Naive thymus-derived CD8-positive, alpha-beta T cell (primary cell): ENCODE results near the gene GRPEL1. TPM values are rescaled to one million over a fixed set of nuclear protein-coding genes. Genes with fewer than 3 reads are reported as not detected.

Experiments
- ATAC-seq, 2 donors: fragments of 150-1000 bp; cut with Tn5 transposase in 1 of 2; sonication (Bioruptor Pico), chemical (Tn5 transposase) in 1 of 2; 1 replicate in 1 of 2; 2 replicates in 1 of 2; pipeline ENCODE4 v1.10.0; 2021; ENCODE audit warnings: mild to moderate bottlenecking in 2 of 2, moderate library complexity in 2 of 2
- POLR2A ChIA-PET: fragments of 350-600 bp; sonication (Branson Sonifier 250); formaldehyde crosslinking; loops from one replicate; lab custom pipeline; 2021; ENCODE audit warnings: antibody characterized with exemption; lab: Charles Lee
- DNase-seq, 10 donors: peaks; one replicate each; pipeline versions ENCODE4 v3.0.0 to v3.0.0-alpha.2; 2020 to 2022
- H3K27ac Mint-ChIP-seq, 10 donors: one replicate each; pipeline ENCODE4 v1.8.0; 2020 to 2022; ENCODE audit warnings: mild to moderate bottlenecking in 10 of 10, mixed read lengths in 10 of 10, moderate library complexity in 4 of 10, inconsistent platforms in 1 of 10
- H3K27me3 Mint-ChIP-seq, 5 donors: one replicate each; pipeline ENCODE4 v1.8.0; 2021 to 2022; ENCODE audit warnings: mixed read lengths in 5 of 5
- H3K36me3 Mint-ChIP-seq, 3 donors: one replicate each; pipeline ENCODE4 v1.8.0; 2020 to 2022; ENCODE audit warnings: mixed read lengths in 3 of 3, mild to moderate bottlenecking in 2 of 3, inconsistent platforms in 1 of 3
- H3K4me1 Mint-ChIP-seq, 4 donors: one replicate each; pipeline ENCODE4 v1.8.0; 2021 to 2022; ENCODE audit warnings: mixed read lengths in 4 of 4
- H3K4me3 Mint-ChIP-seq, 10 donors: one replicate each; pipeline ENCODE4 v1.8.0; 2020 to 2022; ENCODE audit warnings: mild to moderate bottlenecking in 10 of 10, mixed read lengths in 10 of 10, moderate library complexity in 6 of 10, inconsistent platforms in 1 of 10
- H3K9me3 Mint-ChIP-seq, 9 donors: one replicate each; pipeline ENCODE4 v1.8.0; 2020 to 2022; ENCODE audit warnings: mixed read lengths in 9 of 9, mild to moderate bottlenecking in 3 of 9, inconsistent platforms in 1 of 9, moderate library complexity in 1 of 9
- polyA plus RNA-seq, 3 donors: library from polyadenylated mRNA; unstranded; fragments of 300-500 nt; fragmentation: Illumina TruSeq; gene quantifications; one replicate each; pipeline ENCODE4 v1.2.3, GENCODE V29; 2021
- total RNA-seq, 8 experiments: library from RNA in 2 of 8; stranded (reverse) in 2 of 8; gene quantifications; one replicate each; pipeline ENCODE4 v1.2.3 and lab custom pipeline; 2021 to 2026

Gene GRPEL1
- total and polyA plus RNA-seq, 5 experiments from 2014 or later = 31.4 to 47.6 (median 37.8) TPM

- peak in 1 of 10 donors; percentile 37 for DNase-seq
- H3K4me1 Mint-ChIP-seq = peaks cover 0 to 9% (median 0%) of the 10 kb centered on the region in 4 donors
- H3K36me3 Mint-ChIP-seq = peaks cover 0 to 83% (median 7%) of the 10 kb centered on the region in 3 donors
- H3K4me3 Mint-ChIP-seq = no peak overlapping the region
- no peaks in the 10 kb centered on the region for H3K27me3 Mint-ChIP-seq
- no peak for ATAC-seq
- H3K27ac Mint-ChIP-seq = no peak overlapping the region
- H3K9me3 Mint-ChIP-seq = no peaks in the 10 kb centered on the region
- POLR2A ChIA-PET = no interaction called here
These were observed 42.7 kb downstream of the GRPEL1 start for GRCh38 chr4:7025040-7025602.

DNA sequence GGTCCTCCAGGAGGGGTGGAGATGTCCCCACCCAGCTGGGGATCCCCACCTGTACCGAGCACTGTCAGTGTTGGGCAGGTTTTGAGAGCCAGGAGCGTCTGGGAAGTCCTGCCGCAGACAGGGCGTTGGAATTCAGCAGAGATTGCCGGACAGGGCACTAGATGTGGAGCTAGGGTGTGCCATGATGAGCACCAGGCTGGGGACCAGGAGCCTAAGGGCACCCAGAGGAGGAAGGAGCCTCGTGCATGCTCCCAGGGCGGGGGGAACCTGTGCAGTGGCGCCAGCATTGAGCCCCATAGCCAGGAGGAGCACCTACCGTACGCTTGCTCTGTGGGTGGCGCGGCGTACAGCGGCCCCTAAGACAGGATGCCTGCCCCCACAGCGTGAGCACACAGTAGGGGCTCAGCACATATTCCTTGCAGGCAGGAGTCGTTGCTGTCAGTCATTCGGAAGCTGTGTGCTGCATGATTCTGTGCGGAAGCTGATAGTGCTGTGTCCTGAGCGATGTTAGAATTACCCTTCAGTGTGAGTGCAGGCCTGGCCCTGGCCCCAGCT, 43.5 kb downstream of the GRPEL1 start:
- POLR2A ChIA-PET = interaction anchor here (0.5 kb wide), 1 partner anchor 222 kb away, joined by 4 read pairs; no protein-coding TSS in a partner anchor
- peak in 1 of 10 donors; percentile 45 for DNase-seq
- peaks cover 0 to 76% (median 7%) of the 10 kb centered on the region in 3 donors for H3K36me3 Mint-ChIP-seq
- H3K4me3 Mint-ChIP-seq = no peak overlapping the region
- H3K4me1 Mint-ChIP-seq = peaks cover 0 to 8% (median 0%) of the 10 kb centered on the region in 4 donors
- no peaks in the 10 kb centered on the region for H3K9me3 Mint-ChIP-seq
- H3K27ac Mint-ChIP-seq = peak overlapping the region in 1 of 10 donors; percentile 58
- no peaks in the 10 kb centered on the region for H3K27me3 Mint-ChIP-seq
- no peak for ATAC-seq

DNA sequence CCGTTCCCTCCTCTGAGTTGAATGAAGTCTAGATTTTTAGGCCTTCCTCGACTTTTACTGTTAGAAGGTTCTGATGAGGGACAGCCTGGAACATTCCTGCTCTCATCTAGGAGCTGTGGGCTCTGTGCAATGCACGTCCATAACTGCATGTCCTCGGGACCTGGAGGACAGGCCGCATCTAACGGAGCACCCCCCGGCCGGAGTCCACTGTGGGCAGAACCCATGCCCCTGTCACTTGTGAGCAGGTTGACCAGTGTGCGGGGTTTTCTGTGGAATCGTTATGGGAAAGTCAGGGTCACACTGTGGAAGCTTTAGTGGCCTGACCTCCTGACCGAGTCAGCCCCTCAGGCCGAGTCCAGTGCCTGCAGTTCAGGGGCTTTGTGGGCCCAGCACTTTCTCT, 44.0 kb downstream of the GRPEL1 start:
- no peak overlapping the region for H3K4me3 Mint-ChIP-seq
- POLR2A ChIA-PET = interaction anchor here (0.5 kb wide), 1 partner anchor 221 kb away, joined by 4 read pairs; no protein-coding TSS in a partner anchor
- H3K36me3 Mint-ChIP-seq = peaks cover 0 to 76% (median 7%) of the 10 kb centered on the region in 3 donors
- no peaks in the 10 kb centered on the region for H3K9me3 Mint-ChIP-seq
- H3K27me3 Mint-ChIP-seq = no peaks in the 10 kb centered on the region
- peak overlapping the region in 1 of 10 donors; percentile 58 for H3K27ac Mint-ChIP-seq
- peaks cover 0 to 8% (median 0%) of the 10 kb centered on the region in 4 donors for H3K4me1 Mint-ChIP-seq
- no peak for ATAC-seq
- peak in 1 of 10 donors; percentile 22 for DNase-seq

DNA sequence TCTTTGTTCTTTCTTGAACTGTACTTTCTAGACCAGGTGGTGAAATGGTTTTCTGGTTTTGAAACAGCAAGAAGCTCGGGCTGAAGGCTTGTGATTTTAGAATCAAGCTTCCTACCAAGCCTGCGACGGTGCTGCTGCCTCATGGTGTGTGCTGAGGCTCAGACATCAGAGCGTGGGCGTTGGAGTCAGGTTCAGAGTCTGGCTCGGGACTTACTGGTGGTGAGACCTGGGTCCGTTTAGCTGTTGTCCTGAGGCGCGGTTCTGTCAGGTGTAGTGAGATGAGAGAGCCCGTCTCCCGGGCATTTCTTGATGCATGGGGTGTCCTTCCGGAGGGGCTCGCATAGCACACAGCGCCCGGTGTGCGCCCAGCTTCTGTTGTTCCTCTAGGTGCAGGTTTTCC, 44.4 kb downstream of the GRPEL1 start:
- Mint-ChIP-seq H3K27ac (peak overlapping the region in 1 of 10 donors; percentile 28), H3K9me3 (no peaks in the 10 kb centered on the region), H3K4me1 (peaks cover 0 to 8% (median 0%) of the 10 kb centered on the region in 4 donors), H3K27me3 (no peaks in the 10 kb centered on the region), H3K36me3 (peaks cover 0 to 77% (median 7%) of the 10 kb centered on the region in 3 donors), H3K4me3 (no peak overlapping the region)
- POLR2A ChIA-PET = no interaction called here
- ATAC-seq (no peak), DNase-seq (peak in 1 of 10 donors; percentile 48)

DNA sequence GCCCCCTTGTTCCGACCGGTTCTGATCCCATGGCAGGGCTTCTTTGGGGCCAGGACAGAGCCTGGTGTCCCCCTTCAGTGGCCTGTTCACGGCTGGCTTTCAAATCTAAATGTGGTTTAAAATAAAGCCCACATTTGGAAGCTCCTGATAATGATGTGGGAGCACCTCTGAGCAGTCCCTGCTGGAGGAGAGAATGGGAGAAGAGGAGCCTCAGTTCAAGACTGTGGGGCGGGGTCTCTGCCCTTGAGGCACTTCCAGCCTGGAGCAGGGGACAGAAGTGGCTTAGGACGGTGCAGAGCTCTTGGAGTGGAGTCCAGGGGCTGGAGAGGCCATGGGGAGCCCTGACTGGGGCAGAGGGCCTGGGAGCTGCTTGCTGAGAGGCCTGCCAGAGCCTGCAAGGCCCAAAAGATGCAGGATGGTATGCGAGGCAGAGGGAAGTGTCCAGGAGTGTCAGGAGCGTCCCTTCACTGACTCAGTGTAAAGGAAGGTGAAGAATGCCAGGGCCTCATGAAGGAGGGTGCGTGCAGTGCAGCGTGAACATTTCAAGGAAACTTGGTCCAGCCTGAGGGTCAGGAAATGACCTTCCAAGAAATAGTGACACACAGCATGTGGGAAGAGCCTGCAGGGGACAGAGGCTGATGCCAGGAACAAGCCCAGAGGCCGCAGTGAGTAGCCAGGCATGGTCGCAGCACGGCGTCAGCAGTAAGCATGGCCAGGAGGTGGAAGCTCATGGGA, 45.8 kb downstream of the GRPEL1 start:
- Mint-ChIP-seq H3K9me3 (no peaks in the 10 kb centered on the region), H3K4me3 (no peak overlapping the region), H3K36me3 (peaks cover 0 to 71% (median 7%) of the 10 kb centered on the region in 3 donors), H3K27me3 (no peaks in the 10 kb centered on the region), H3K27ac (peak overlapping the region in 4 of 10 donors; percentile 1 to 83 (median 44)), H3K4me1 (peaks cover 0 to 4% (median 0%) of the 10 kb centered on the region in 4 donors)
- DNase-seq = no peak
- POLR2A ChIA-PET = interaction anchor here (0.6 kb wide), 1 partner anchor 123 kb away, joined by 4 read pairs; no protein-coding TSS in a partner anchor
- ATAC-seq = no peak

GRCh38 chr4:7021355-7021754, 46.5 kb downstream of the GRPEL1 start:
- Mint-ChIP-seq H3K27me3 (no peaks in the 10 kb centered on the region), H3K4me3 (no peak overlapping the region), H3K9me3 (no peaks in the 10 kb centered on the region), H3K27ac (no peak overlapping the region), H3K36me3 (peaks cover 0 to 72% (median 7%) of the 10 kb centered on the region in 3 donors), H3K4me1 (peaks cover 0 to 4% (median 0%) of the 10 kb centered on the region in 4 donors)
- ATAC-seq (no peak), DNase-seq (no peak)
- POLR2A ChIA-PET = no interaction called here

DNA sequence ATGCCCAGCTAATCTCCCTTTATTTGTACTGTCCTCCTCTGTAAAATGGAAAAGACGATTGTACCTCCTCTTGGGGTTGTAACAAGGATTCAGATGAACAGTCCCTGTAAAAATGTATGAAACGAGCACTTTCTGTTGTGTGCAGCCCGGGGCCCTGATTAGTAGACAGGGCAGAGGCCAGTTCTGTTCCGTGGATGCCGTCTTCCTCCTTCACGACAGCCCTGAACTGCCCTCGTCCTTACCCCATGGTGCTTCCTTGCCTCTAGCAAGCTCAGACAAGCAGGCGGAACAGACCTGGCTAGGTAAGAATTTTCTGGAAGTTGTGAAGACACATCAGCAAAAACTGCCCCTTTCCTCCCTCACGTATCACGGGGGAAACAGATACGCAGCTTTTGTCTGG, 47.0 kb downstream of the GRPEL1 start:
- Mint-ChIP-seq H3K36me3 (peaks cover 0 to 70% (median 7%) of the 10 kb centered on the region in 3 donors), H3K27ac (peak overlapping the region in 3 of 10 donors; percentile 29 to 41 (median 29)), H3K4me1 (peaks cover 0 to 4% (median 0%) of the 10 kb centered on the region in 4 donors), H3K27me3 (no peaks in the 10 kb centered on the region), H3K9me3 (no peaks in the 10 kb centered on the region), H3K4me3 (peak overlapping the region in 1 of 10 donors; percentile 8)
- POLR2A ChIA-PET = no interaction called here
- no peak for ATAC-seq
- no peak for DNase-seq

GRCh38 chr4:7020290-7020689, 47.6 kb downstream of the GRPEL1 start:
- POLR2A ChIA-PET = no interaction called here
- Mint-ChIP-seq H3K9me3 (no peaks in the 10 kb centered on the region), H3K27me3 (no peaks in the 10 kb centered on the region), H3K4me1 (peaks cover 0 to 4% (median 0%) of the 10 kb centered on the region in 4 donors), H3K27ac (no peak overlapping the region), H3K4me3 (no peak overlapping the region), H3K36me3 (peaks cover 0 to 74% (median 7%) of the 10 kb centered on the region in 3 donors)
- DNase-seq (no peak), ATAC-seq (no peak)

- no peak for ATAC-seq
- H3K4me1 Mint-ChIP-seq = peaks cover 0 to 8% (median under 1%) of the 10 kb centered on the region in 4 donors
- DNase-seq = no peak
- H3K36me3 Mint-ChIP-seq = peaks cover 0 to 74% (median 6%) of the 10 kb centered on the region in 3 donors
- H3K9me3 Mint-ChIP-seq = no peaks in the 10 kb centered on the region
- no peak overlapping the region for H3K4me3 Mint-ChIP-seq
- no peaks in the 10 kb centered on the region for H3K27me3 Mint-ChIP-seq
- peak overlapping the region in 1 of 10 donors; percentile 67 for H3K27ac Mint-ChIP-seq
- POLR2A ChIA-PET = no interaction called here
These were observed 48.5 kb downstream of the GRPEL1 start for GRCh38 chr4:7019367-7019766.

- Mint-ChIP-seq H3K27me3 (no peaks in the 10 kb centered on the region), H3K4me1 (peaks cover 0 to 9% (median 4%) of the 10 kb centered on the region in 4 donors), H3K36me3 (peaks cover 0 to 78% (median 10%) of the 10 kb centered on the region in 3 donors), H3K4me3 (no peak overlapping the region), H3K9me3 (no peaks in the 10 kb centered on the region), H3K27ac (peak overlapping the region in 1 of 10 donors; percentile 67)
- POLR2A ChIA-PET = interaction anchor here (0.8 kb wide), 1 partner anchor 32 kb away, joined by 3 read pairs; no protein-coding TSS in a partner anchor
- ATAC-seq (no peak), DNase-seq (no peak)
These were observed 49.6 kb downstream of the GRPEL1 start for GRCh38 chr4:7018281-7018680.

GRCh38 chr4:7017446-7018048, 50.3 kb downstream of the GRPEL1 start:
- ATAC-seq (no peak), DNase-seq (no peak)
- H3K27ac Mint-ChIP-seq = peak overlapping the region in 3 of 10 donors; percentile 12 to 66 (median 13)
- H3K9me3 Mint-ChIP-seq = no peaks in the 10 kb centered on the region
- POLR2A ChIA-PET = interaction anchor here (0.8 kb wide), 1 partner anchor 31 kb away, joined by 3 read pairs; no protein-coding TSS in a partner anchor
- peaks cover 0 to 12% (median 4%) of the 10 kb centered on the region in 4 donors for H3K4me1 Mint-ChIP-seq
- no peak overlapping the region for H3K4me3 Mint-ChIP-seq
- H3K27me3 Mint-ChIP-seq = no peaks in the 10 kb centered on the region
- H3K36me3 Mint-ChIP-seq = peaks cover 0 to 80% (median 13%) of the 10 kb centered on the region in 3 donors

DNA sequence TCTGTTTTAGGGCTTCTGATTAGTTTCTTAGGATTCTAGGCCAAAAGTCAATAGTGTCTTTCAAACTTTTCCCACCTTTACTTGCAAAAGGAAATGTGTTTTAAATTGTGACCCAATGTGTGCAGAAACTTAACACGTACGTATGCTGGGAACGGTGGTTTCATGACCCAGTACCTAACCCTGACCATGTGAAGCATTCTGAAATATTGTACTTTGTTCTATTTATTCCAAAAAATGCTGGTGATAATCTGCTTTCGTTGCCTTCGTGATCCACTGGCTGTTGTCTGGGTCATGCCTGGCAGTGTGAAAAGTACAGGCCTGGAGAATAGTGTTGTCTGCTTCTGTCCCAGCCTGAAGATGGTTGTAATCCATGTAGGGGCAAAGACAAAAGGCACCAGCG, 51.4 kb downstream of the GRPEL1 start:
- no peaks in the 10 kb centered on the region for H3K27me3 Mint-ChIP-seq
- no peak for ATAC-seq
- no peak overlapping the region for H3K4me3 Mint-ChIP-seq
- no peak overlapping the region for H3K27ac Mint-ChIP-seq
- POLR2A ChIA-PET = no interaction called here
- no peaks in the 10 kb centered on the region for H3K9me3 Mint-ChIP-seq
- peaks cover 0 to 12% (median 2%) of the 10 kb centered on the region in 4 donors for H3K4me1 Mint-ChIP-seq
- H3K36me3 Mint-ChIP-seq = peaks cover 0 to 79% (median 13%) of the 10 kb centered on the region in 3 donors
- DNase-seq = no peak
